Measurements from ENCODE around the gene ARL9.

Gene ARL9

GRCh38 chr4:56532239-56532638 lies 26.6 kb downstream of the ARL9 start:
- TF ChIP-seq CTCF (IDR thresholded peaks at IDR 0.05; ENCODE audit: low read depth, low read length): no peak
- no peak for DNase-seq (ENCODE audit: extremely low read depth, low read depth)

- DNase-seq (ENCODE audit: extremely low read depth, low read depth): no peak
- TF ChIP-seq CTCF (IDR thresholded peaks at IDR 0.05; ENCODE audit: low read depth, low read length): no peak
These were observed 30.3 kb downstream of the ARL9 start for GRCh38 chr4:56535915-56536314.

- no peak for TF ChIP-seq CTCF (IDR thresholded peaks at IDR 0.05; ENCODE audit: low read depth, low read length)
- no peak for DNase-seq (ENCODE audit: extremely low read depth, low read depth)
These were observed 31.6 kb downstream of the ARL9 start for GRCh38 chr4:56537147-56537546.

GRCh38 chr4:56540826-56541225 lies 35.2 kb downstream of the ARL9 start:
- no peak for DNase-seq (ENCODE audit: extremely low read depth, low read depth)
- no peak for TF ChIP-seq CTCF (IDR thresholded peaks at IDR 0.05; ENCODE audit: low read depth, low read length)

GRCh38 chr4:56544573-56545131 lies 39.1 kb downstream of the ARL9 start:
- DNase-seq (ENCODE audit: extremely low read depth, low read depth): peak; percentile 38
- TF ChIP-seq CTCF (IDR thresholded peaks at IDR 0.05; ENCODE audit: low read depth, low read length): peak; percentile 88

GRCh38 chr4:56550642-56551041 lies 45.1 kb downstream of the ARL9 start:
- DNase-seq (ENCODE audit: extremely low read depth, low read depth): no peak
- TF ChIP-seq CTCF (IDR thresholded peaks at IDR 0.05; ENCODE audit: low read depth, low read length): no peak

GRCh38 chr4:56551516-56551915 lies 45.9 kb downstream of the ARL9 start:
- TF ChIP-seq CTCF (IDR thresholded peaks at IDR 0.05; ENCODE audit: low read depth, low read length): no peak
- no peak for DNase-seq (ENCODE audit: extremely low read depth, low read depth)

Data from AG09319 (cell line).